ENCODE data around the gene THAP8.

DNA sequence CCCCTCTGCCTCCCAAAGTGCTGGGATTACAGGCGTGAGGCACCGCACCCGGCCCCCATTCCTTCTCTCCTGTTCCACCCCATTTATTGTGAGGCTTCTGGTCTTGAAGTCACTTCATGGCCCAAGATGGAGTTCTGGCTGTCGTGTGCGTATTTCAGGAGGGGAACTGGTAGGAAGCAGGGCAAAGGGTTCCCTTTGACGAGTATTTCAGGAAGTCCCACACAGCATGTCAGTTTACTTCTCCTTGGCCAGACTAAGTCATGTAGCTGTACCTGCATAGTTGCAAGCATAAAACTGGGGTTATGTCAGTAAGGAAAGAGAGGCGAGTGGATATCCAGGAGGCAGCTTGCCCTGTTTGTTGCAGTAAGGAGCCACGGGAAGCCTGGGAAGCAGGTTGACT, 10.7 kb upstream of the THAP8 start:
- no peak for TF ChIP-seq FOXA1 (IDR thresholded peaks at IDR 0.05)
- no peak for TF ChIP-seq ELF4 (IDR thresholded peaks at IDR 0.05)
- TF ChIP-seq FOXK2 (IDR thresholded peaks at IDR 0.05): no peak
- no peak for TF ChIP-seq ARNT (IDR thresholded peaks at IDR 0.05)
- TF ChIP-seq BHLHE40 (IDR thresholded peaks at IDR 0.05; ENCODE audit: borderline replicate concordance): no peak
- TF ChIP-seq, protein P1, sequence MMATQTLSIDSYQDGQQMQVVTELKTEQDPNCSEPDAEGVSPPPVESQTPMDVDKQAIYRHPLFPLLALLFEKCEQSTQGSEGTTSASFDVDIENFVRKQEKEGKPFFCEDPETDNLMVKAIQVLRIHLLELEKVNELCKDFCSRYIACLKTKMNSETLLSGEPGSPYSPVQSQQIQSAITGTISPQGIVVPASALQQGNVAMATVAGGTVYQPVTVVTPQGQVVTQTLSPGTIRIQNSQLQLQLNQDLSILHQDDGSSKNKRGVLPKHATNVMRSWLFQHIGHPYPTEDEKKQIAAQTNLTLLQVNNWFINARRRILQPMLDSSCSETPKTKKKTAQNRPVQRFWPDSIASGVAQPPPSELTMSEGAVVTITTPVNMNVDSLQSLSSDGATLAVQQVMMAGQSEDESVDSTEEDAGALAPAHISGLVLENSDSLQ (IDR thresholded peaks at IDR 0.05): no peak
- no peak for TF ChIP-seq SP1 (IDR thresholded peaks at IDR 0.05)
- no peak for TF ChIP-seq CTBP1 (IDR thresholded peaks at IDR 0.05; ENCODE audit: borderline replicate concordance)
- no peak for TF ChIP-seq HDGF (IDR thresholded peaks at IDR 0.05; ENCODE audit: borderline replicate concordance)
